ENCODE data around the gene RBM15B. TPM values are rescaled to one million over a fixed set of nuclear protein-coding genes. Genes with fewer than 3 reads are reported as not detected.

The RBM15B gene, protein sequence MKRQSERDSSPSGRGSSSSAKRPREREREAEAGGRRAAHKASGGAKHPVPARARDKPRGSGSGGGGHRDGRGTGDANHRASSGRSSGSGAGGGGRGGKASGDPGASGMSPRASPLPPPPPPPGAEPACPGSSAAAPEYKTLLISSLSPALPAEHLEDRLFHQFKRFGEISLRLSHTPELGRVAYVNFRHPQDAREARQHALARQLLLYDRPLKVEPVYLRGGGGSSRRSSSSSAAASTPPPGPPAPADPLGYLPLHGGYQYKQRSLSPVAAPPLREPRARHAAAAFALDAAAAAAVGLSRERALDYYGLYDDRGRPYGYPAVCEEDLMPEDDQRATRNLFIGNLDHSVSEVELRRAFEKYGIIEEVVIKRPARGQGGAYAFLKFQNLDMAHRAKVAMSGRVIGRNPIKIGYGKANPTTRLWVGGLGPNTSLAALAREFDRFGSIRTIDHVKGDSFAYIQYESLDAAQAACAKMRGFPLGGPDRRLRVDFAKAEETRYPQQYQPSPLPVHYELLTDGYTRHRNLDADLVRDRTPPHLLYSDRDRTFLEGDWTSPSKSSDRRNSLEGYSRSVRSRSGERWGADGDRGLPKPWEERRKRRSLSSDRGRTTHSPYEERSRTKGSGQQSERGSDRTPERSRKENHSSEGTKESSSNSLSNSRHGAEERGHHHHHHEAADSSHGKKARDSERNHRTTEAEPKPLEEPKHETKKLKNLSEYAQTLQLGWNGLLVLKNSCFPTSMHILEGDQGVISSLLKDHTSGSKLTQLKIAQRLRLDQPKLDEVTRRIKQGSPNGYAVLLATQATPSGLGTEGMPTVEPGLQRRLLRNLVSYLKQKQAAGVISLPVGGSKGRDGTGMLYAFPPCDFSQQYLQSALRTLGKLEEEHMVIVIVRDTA
- 33.0 TPM for total RNA-seq

GRCh38 chr3:51391075-51391565, at the start of gene RBM15B:
TSS of gene RBM15B (plus strand) at chr3:51391285. CDS start at chr3:51391400, 115 bp downstream.
- H3K36me3 ChIP-seq = peaks cover 39 to 59% of the 10 kb centered on the region in 2 donors

DNA sequence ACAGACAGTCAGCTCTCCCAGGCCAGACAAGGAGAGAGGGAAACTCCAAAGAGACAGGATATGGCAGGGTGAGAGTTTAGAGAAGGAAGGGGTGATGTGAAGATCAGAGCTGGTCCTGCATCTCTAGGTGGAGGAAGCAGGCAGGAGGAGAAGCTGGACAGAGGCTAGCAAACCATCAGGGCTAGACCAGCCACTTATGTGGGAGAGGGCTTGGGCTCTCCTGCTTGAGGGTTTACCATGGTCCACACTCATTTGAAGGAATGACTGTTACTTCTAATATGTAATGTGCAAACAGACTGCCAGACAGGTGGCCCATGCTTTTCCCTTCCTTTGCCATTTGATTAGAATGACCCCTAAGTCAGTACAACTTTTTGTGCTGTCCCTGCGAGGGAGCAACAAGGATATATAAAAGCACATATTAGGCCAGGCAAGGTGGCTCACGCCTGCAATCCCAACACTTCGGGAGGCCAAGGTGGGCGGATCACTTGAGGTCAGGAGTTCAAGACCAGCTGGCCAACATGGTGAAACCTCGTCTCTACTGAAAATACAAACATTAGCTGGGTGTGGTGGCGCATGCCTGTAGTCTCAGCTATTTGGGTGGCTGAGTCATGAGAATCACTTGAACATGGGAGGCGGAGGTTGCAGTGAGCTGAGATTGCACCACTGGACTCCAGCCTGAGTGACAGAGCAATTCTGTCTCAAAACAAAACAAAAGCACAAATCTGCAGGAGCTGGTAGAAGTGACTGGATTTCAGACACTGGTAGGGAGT, 47.0 kb upstream of the RBM15B start:
- Histone ChIP-seq H3K36me3 (no peaks in the 10 kb centered on the region), H3K9me3 (no peaks in the 10 kb centered on the region), H3K4me1 (peaks cover 9 to 20% of the 10 kb centered on the region in 2 donors), H3K4me3 (no peak overlapping the region), H3K27ac (no peak overlapping the region), H3K27me3 (no peaks in the 10 kb centered on the region)
- DNase-seq (ENCODE audit: low spot score in 2 of 2) = peak in 1 of 2 donors; percentile 68
- no peak for TF ChIP-seq CTCF (IDR thresholded peaks at IDR 0.05)
- intact Hi-C loops (cut with DNase I) = no loop called here

More at GRCh38 chr3:51391075-51391565, at the start of gene RBM15B:
- Histone ChIP-seq H3K27ac (peak within 1 kb of the TSS; percentile 81 to 89), H3K4me3 (peak within 1 kb of the TSS; percentile 86 to 90), H3K27me3 (no peaks in the 10 kb centered on the region), H3K9me3 (no peaks in the 10 kb centered on the region), H3K4me1 (peaks cover 18 to 58% of the 10 kb centered on the region in 2 donors)
- peak; percentile 88 to 98 for DNase-seq (ENCODE audit: low spot score in 2 of 2)
- TF ChIP-seq CTCF (IDR thresholded peaks at IDR 0.05) = peak; percentile 88 to 90 (median 88)
- intact Hi-C loops (cut with DNase I) = loop anchor here (1.0 kb wide), 1 partner anchor 775 kb away; no protein-coding TSS in a partner anchor

GRCh38 chr3:51350751-51351150, 40.3 kb upstream of the RBM15B start:
- H3K27ac ChIP-seq = no peak overlapping the region

GRCh38 chr3:51353131-51353530, 38.0 kb upstream of the RBM15B start:
- no peak for TF ChIP-seq CTCF (IDR thresholded peaks at IDR 0.05)
- H3K36me3 ChIP-seq = no peaks in the 10 kb centered on the region

More at GRCh38 chr3:51350751-51351150, 40.3 kb upstream of the RBM15B start:
- no peaks in the 10 kb centered on the region for H3K36me3 ChIP-seq
- no peak for TF ChIP-seq CTCF (IDR thresholded peaks at IDR 0.05)
- H3K4me3 ChIP-seq = no peak overlapping the region
- no peak for DNase-seq (ENCODE audit: low spot score in 2 of 2)
- intact Hi-C loops (cut with DNase I) = no loop called here
- H3K27me3 ChIP-seq = no peaks in the 10 kb centered on the region
- no peaks in the 10 kb centered on the region for H3K4me1 ChIP-seq
- H3K9me3 ChIP-seq = no peaks in the 10 kb centered on the region

DNA sequence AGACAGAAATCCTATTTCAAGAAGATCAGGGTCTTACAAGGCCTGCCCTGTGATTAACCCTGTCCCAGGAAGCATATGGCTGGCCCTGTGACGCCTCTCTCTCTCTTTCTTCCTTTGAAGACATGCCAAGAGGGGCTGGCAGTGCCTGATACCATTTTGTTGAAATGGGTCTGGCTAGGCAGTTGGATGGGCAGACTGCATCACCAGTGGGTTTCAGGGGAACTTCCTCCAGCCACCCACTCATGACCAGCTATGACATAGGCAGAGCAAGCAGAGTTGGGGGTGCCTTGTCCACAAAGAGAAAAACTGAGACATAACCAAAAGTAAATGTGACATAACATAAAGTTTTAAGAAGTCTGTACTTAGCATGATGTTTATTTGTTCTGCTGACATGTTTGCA, 37.4 kb upstream of the RBM15B start:
- Histone ChIP-seq H3K4me1 (no peaks in the 10 kb centered on the region), H3K27me3 (no peaks in the 10 kb centered on the region), H3K4me3 (no peak overlapping the region), H3K36me3 (no peaks in the 10 kb centered on the region), H3K9me3 (no peaks in the 10 kb centered on the region), H3K27ac (no peak overlapping the region)
- no peak for TF ChIP-seq CTCF (IDR thresholded peaks at IDR 0.05)
- intact Hi-C loops (cut with DNase I) = no loop called here
- DNase-seq (ENCODE audit: low spot score in 2 of 2) = no peak

More at GRCh38 chr3:51353131-51353530, 38.0 kb upstream of the RBM15B start:
- no peaks in the 10 kb centered on the region for H3K27me3 ChIP-seq
- H3K4me3 ChIP-seq = no peak overlapping the region
- intact Hi-C loops (cut with DNase I) = no loop called here
- no peak overlapping the region for H3K27ac ChIP-seq
- no peak for DNase-seq (ENCODE audit: low spot score in 2 of 2)
- H3K4me1 ChIP-seq = no peaks in the 10 kb centered on the region
- no peaks in the 10 kb centered on the region for H3K9me3 ChIP-seq
